ENCODE data around the gene CD68.

The CD68 gene

GRCh38 chr17:7548585-7549400, 30.6 kb upstream of the CD68 start, which contains the start of gene TNFSF12:
TNFSF12 (plus strand) TSS chr17:7549058; CDS start chr17:7549154, 96 bp downstream.
- DNase-seq (ENCODE audit: insufficient read length, low spot score) (no peak), FAIRE-seq (no peak)
- TF ChIP-seq, protein P1, sequence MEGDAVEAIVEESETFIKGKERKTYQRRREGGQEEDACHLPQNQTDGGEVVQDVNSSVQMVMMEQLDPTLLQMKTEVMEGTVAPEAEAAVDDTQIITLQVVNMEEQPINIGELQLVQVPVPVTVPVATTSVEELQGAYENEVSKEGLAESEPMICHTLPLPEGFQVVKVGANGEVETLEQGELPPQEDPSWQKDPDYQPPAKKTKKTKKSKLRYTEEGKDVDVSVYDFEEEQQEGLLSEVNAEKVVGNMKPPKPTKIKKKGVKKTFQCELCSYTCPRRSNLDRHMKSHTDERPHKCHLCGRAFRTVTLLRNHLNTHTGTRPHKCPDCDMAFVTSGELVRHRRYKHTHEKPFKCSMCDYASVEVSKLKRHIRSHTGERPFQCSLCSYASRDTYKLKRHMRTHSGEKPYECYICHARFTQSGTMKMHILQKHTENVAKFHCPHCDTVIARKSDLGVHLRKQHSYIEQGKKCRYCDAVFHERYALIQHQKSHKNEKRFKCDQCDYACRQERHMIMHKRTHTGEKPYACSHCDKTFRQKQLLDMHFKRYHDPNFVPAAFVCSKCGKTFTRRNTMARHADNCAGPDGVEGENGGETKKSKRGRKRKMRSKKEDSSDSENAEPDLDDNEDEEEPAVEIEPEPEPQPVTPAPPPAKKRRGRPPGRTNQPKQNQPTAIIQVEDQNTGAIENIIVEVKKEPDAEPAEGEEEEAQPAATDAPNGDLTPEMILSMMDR (IDR thresholded peaks at IDR 0.05; ENCODE audit: insufficient read depth, missing control alignments) = no peak

DNA sequence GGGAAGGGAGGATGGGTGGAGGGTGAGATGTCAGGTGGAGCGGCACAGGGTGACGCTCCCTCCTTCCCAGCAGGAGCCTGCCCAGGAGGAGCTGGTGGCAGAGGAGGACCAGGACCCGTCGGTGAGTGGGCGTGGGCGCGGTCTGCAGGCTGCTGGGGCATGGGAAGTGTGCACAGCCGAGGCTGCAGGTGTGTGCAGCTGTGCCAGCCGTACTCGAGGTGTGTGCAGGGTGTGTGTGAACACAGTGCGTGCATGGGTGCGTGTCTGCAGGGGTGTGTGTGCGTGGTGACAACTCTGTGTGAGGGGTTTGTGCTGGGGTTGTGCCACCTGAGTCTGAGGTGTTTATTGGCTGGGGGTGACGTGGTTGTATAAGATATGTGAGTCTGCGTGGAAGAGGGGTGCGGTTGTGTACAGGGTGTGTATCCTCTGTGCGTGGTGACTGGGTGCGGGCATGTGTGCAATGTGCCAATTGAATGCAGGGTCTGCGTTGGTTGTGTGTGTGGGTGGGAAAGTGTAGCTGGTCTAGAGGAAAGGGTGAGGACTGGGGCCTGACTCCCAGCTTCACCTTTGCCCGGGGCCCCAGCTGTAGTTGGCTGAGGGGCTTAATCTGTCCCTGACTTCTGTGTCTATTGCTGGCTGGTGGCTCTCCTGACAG, 29.9 kb upstream of the CD68 start:
- FAIRE-seq = no peak
- no peak for DNase-seq (ENCODE audit: insufficient read length, low spot score)
- TF ChIP-seq, protein P1 (IDR thresholded peaks at IDR 0.05; ENCODE audit: insufficient read depth, missing control alignments) = no peak

DNA sequence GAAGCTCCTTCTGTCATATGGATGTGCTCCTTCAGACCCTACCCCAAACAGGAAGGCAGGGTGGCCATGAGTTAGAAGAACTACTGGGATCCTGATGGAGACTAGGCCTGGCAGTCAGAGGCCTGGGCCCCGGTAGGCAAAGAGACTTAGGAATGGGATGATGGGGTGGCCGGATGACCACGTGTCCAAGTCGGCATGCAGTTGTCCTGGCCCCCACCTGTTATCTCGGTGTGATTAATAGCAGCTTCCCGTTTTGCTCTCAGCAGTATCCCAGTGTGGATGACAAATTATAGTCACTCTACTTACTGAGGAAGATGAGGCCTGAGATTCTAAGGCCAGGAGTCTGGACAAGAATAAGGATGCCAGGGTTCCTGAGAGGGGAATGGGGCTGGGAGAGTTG, 29.1 kb upstream of the CD68 start:
- TF ChIP-seq, protein P1 (IDR thresholded peaks at IDR 0.05; ENCODE audit: insufficient read depth, missing control alignments) = no peak
- DNase-seq (ENCODE audit: insufficient read length, low spot score) = no peak
- no peak for FAIRE-seq

GRCh38 chr17:7551396-7551795, 28.0 kb upstream of the CD68 start:
- FAIRE-seq (no peak), DNase-seq (ENCODE audit: insufficient read length, low spot score) (no peak)
- TF ChIP-seq, protein P1 (IDR thresholded peaks at IDR 0.05; ENCODE audit: insufficient read depth, missing control alignments) = no peak

DNA sequence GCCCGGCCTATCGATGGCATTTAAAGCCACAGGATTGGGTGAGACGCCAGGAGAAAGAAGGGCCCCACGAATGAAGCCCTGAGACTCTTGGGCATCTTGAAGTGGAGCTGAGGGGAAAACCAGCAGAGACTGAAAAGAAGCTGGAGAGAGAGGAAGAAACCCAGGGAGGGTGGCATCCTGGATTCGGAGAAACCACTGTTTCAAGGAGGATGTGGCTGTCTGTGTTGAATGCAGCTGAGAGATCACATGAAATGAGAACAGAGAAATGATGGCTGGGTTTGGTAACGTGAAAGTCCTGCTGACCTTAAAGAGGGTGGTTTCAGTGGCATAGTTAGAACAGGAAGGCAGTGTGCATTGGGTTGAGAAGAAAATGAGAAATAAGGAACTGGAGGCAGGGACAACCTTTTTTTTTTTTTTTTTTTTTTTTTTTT, 26.8 kb upstream of the CD68 start:
- DNase-seq (ENCODE audit: insufficient read length, low spot score) (no peak), FAIRE-seq (no peak)
- TF ChIP-seq, protein P1 (IDR thresholded peaks at IDR 0.05; ENCODE audit: insufficient read depth, missing control alignments) = no peak

GRCh38 chr17:7553356-7553755, 26.1 kb upstream of the CD68 start:
- FAIRE-seq (no peak), DNase-seq (ENCODE audit: insufficient read length, low spot score) (no peak)
- TF ChIP-seq, protein P1 (IDR thresholded peaks at IDR 0.05; ENCODE audit: insufficient read depth, missing control alignments) = no peak

All from D721Med (cell line).